ENCODE results near the gene TNPO1. TPM values are rescaled to one million over a fixed set of nuclear protein-coding genes. Genes with fewer than 3 reads are reported as not detected.

Gene TNPO1
- polyA plus RNA-seq, 1 donor from 2014 or later, result 103 TPM

DNA sequence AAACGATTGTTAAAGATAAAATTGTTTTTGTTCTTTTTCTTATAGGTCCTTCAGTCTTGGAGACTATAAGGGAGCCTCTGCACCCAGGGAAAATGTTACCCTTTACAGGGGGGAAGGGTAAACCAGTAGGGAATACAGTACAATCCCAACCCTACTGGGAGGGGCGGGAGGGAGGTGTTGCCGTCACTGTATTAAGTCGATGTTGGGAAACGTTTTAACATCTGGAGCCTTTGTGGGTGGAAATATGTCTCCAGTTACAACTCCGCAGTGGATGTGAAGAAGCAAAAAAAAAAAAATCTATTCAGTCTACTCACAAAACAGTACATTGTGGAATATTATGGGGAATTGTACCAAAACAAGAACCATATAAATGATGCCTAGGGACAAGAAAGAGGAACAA, 92.2 kb downstream of the TNPO1 start:
- no peaks in the 10 kb centered on the region for H3K9me2 ChIP-seq (ENCODE audit: insufficient read depth, low read length)
- H3K9ac ChIP-seq (ENCODE audit: low read length), result no peak overlapping the region
- H3K27ac ChIP-seq (ENCODE audit: low read length), result no peak overlapping the region
- no peak overlapping the region for H3K4me2 ChIP-seq (ENCODE audit: low read length)
- no peak for TF ChIP-seq RAD21 (conservative IDR thresholded peaks at IDR 0.05)
- TF ChIP-seq POLR2AphosphoS5 (IDR thresholded peaks at IDR 0.05), result no peak
- no peak for TF ChIP-seq EP300 (conservative IDR thresholded peaks at IDR 0.05; ENCODE audit: poor library complexity, severe bottlenecking)
- TF ChIP-seq CTCF (IDR thresholded peaks at IDR 0.05; ENCODE audit: poor library complexity, severe bottlenecking), result no peak
- no peak for TF ChIP-seq SMC3 (conservative IDR thresholded peaks at IDR 0.05; ENCODE audit: poor library complexity)
- TF ChIP-seq, protein P1, sequence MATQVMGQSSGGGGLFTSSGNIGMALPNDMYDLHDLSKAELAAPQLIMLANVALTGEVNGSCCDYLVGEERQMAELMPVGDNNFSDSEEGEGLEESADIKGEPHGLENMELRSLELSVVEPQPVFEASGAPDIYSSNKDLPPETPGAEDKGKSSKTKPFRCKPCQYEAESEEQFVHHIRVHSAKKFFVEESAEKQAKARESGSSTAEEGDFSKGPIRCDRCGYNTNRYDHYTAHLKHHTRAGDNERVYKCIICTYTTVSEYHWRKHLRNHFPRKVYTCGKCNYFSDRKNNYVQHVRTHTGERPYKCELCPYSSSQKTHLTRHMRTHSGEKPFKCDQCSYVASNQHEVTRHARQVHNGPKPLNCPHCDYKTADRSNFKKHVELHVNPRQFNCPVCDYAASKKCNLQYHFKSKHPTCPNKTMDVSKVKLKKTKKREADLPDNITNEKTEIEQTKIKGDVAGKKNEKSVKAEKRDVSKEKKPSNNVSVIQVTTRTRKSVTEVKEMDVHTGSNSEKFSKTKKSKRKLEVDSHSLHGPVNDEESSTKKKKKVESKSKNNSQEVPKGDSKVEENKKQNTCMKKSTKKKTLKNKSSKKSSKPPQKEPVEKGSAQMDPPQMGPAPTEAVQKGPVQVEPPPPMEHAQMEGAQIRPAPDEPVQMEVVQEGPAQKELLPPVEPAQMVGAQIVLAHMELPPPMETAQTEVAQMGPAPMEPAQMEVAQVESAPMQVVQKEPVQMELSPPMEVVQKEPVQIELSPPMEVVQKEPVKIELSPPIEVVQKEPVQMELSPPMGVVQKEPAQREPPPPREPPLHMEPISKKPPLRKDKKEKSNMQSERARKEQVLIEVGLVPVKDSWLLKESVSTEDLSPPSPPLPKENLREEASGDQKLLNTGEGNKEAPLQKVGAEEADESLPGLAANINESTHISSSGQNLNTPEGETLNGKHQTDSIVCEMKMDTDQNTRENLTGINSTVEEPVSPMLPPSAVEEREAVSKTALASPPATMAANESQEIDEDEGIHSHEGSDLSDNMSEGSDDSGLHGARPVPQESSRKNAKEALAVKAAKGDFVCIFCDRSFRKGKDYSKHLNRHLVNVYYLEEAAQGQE (IDR thresholded peaks at IDR 0.05; ENCODE audit: borderline replicate concordance), result no peak
- TF ChIP-seq EZH2 (IDR thresholded peaks at IDR 0.05; ENCODE audit: borderline replicate concordance, insufficient read depth, low read length, poor library complexity, severe bottlenecking), result no peak
- no peak for TF ChIP-seq MXI1 (conservative IDR thresholded peaks at IDR 0.05; ENCODE audit: poor library complexity, severe bottlenecking)
- no peak for TF ChIP-seq TAF1 (IDR thresholded peaks at IDR 0.05; ENCODE audit: low read depth)
- peaks cover 7% of the 10 kb centered on the region for H3K36me3 ChIP-seq (ENCODE audit: insufficient read depth, low read length)
- no peaks in the 10 kb centered on the region for H3K27me3 ChIP-seq (ENCODE audit: insufficient read depth, low read depth, low read length)
- no peak overlapping the region for H2AFZ ChIP-seq (ENCODE audit: low read depth, low read length)
- H4K20me1 ChIP-seq (ENCODE audit: insufficient read depth), result no peaks in the 10 kb centered on the region
- H3K9me3 ChIP-seq (ENCODE audit: low read length), result no peaks in the 10 kb centered on the region
- H3K79me2 ChIP-seq (replicated peaks; ENCODE audit: insufficient read depth, low read length), result peaks cover 5% of the 10 kb centered on the region
- no peaks in the 10 kb centered on the region for H3F3A ChIP-seq (ENCODE audit: insufficient read depth, low read length, poor library complexity, severe bottlenecking)
- H3K4me3 ChIP-seq (ENCODE audit: low read length), result no peak overlapping the region

- H3K4me2 ChIP-seq (ENCODE audit: low read length), result no peak overlapping the region
- H3K9ac ChIP-seq (ENCODE audit: low read length), result no peak overlapping the region
- H3K9me2 ChIP-seq (ENCODE audit: insufficient read depth, low read length), result no peaks in the 10 kb centered on the region
- no peaks in the 10 kb centered on the region for H3F3A ChIP-seq (ENCODE audit: insufficient read depth, low read length, poor library complexity, severe bottlenecking)
- no peak overlapping the region for H3K4me3 ChIP-seq (ENCODE audit: low read length)
- H4K20me1 ChIP-seq (ENCODE audit: insufficient read depth), result no peaks in the 10 kb centered on the region
- TF ChIP-seq TAF1 (IDR thresholded peaks at IDR 0.05; ENCODE audit: low read depth) (no peak), SMC3 (conservative IDR thresholded peaks at IDR 0.05; ENCODE audit: poor library complexity) (no peak), MXI1 (conservative IDR thresholded peaks at IDR 0.05; ENCODE audit: poor library complexity, severe bottlenecking) (no peak), EP300 (conservative IDR thresholded peaks at IDR 0.05; ENCODE audit: poor library complexity, severe bottlenecking) (no peak), CTCF (IDR thresholded peaks at IDR 0.05; ENCODE audit: poor library complexity, severe bottlenecking) (no peak)
- TF ChIP-seq, protein P1 (IDR thresholded peaks at IDR 0.05; ENCODE audit: borderline replicate concordance), result no peak
- H3K36me3 ChIP-seq (ENCODE audit: insufficient read depth, low read length), result no peaks in the 10 kb centered on the region
- H3K79me2 ChIP-seq (replicated peaks; ENCODE audit: insufficient read depth, low read length), result no peaks in the 10 kb centered on the region
- H2AFZ ChIP-seq (ENCODE audit: low read depth, low read length), result no peak overlapping the region
- no peaks in the 10 kb centered on the region for H3K9me3 ChIP-seq (ENCODE audit: low read length)
- H3K27me3 ChIP-seq (ENCODE audit: insufficient read depth, low read depth, low read length), result no peaks in the 10 kb centered on the region
- no peak overlapping the region for H3K27ac ChIP-seq (ENCODE audit: low read length)
Observed at GRCh38 chr5:72917371-72917776, 100.9 kb downstream of the TNPO1 start.
